Measurements from ENCODE around the gene IL12RB1.
"Not testable (repeated sequence)": the region's sequence is repeated elsewhere in the genome, so short reads cannot be mapped to it uniquely, and the experiment has no call there.

Gene IL12RB1

DNA sequence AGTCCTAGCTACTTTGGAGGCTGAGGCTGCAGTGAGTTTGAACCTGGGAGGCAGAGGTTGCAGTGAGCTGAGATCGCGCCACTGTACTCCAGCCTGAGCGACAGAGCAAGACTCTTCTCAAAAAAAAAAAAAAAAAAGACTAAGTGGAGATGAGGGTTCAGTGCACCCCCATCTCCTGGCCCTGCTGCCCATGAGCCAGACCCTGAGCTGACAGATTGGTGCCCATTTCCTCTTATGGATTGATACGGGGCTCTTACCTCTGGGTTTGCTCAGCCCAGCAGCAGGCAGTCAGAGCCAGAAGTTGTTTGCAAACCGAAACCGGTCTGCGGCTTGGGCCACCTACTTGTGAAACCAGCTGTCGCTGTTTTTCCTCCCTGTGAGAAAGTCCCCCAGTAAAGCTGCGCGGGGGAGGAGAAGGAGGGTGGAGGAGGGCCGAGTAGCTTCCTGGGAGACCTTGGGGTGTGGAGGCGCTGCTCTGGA lies 41.9 kb downstream of the IL12RB1 start:
- DNase-seq, result peak in 1 of 2 experiments; percentile 14

DNA sequence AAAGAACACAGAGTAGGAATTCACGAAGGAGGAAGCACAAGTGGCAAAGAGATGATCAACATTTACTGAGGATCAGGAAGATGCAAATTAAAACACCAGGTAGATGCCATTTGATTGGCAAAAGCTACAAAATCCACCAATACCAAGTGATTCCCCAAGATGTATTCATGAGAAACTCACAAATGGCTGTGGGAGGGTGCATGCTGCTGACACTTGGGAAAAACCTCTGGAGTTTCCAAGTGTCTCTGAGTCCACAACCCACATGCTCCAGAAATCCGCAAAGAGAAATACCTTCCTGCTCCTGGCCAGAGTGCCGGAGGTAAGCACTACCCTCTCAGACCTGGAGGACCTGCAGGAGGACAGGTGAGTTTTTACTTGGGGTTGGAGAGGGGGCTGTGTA lies 43.1 kb downstream of the IL12RB1 start:
- no peak for DNase-seq

DNA sequence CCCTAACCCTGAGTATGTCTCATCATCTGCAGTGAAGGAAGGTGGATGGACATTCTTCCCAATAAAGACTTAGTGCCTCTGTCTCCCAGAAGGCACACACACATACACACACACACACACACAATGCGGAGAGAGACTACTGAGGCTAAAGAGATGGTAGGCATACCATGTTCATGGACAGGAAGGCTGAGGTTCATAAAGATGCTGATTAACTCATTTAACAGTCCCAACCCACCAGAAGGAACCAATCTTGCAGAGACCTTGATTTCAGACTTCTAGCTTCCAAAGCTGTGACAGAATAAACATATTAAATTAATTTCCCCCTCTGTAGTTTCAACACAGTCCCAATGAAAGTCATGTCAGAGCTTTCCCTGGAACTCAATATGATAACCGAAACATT lies 45.7 kb downstream of the IL12RB1 start:
- DNase-seq, result no peak

DNA sequence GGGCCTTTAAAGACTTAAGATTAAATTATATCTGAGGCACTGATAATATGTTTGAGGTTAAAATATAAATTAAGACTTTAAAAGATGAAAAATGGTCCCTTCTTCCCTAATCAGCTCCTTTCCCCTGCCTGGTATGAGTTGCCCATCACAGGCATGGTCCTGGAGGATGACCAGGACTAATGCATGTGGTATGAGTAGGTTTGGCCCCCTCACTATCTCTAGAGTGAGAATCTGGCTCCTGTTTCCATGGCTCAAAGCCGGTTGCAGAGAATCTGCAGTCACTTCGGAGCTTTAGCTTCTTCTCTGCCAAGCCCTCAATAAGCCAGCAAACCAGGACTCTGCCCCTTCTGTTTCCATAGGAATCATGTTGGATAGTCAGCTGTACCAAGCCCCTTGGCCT lies 54.6 kb downstream of the IL12RB1 start:
- DNase-seq, result not testable (repeated sequence)

DNA sequence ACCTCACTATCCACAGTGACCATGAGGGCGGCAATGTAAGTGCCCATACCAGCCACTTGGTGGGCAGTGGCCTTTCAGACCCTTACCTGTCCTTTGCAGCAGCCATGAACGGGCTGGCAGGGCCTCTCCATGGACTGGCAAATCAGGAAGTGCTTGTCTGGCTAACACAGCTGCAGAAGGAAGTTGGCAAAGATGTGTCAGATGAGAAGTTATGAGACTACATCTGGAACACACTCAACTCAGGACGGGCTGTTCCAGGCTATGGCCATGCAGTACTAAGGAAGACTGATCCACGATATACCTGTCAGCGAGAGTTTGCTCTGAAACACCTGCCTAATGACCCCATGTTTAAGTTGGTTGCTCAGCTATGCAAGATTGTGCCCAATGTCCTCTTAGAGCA lies 55.3 kb downstream of the IL12RB1 start:
- not testable (repeated sequence) for DNase-seq

DNA sequence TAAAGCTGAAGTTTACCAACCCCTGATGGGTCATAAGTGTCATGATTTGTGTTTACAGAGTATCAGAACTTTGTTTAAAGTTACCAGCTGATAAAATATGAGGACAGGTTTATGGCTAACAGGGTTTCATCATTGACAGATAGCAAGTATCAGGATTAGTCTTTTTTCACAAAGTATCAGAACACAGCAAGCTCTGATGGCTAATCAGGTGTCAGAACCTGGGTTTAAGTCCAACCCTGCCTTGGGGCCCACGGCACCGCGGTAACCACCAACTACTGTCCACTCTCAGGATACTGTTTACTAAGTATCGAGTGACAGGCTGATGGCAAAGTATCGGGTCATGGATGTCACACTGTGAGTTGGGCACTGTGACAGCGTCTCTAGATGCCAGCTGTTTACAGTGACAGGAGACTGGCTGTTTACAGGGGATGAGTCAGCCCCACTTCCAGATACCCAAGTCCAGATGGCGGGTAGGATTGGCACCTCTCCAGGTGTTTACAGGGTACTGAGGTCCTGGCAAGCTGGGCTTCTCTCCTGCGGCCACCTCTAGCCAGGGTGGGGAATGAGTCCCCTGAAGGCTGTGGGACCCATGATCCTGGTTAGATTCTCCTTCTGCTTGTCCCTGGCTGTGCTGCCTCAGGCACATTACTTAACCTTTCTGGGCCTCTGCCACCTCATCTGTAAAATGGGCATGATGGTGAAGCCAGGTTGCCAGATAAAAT lies 57.0 kb downstream of the IL12RB1 start:
- DNase-seq, result peak; percentile 32 to 74

DNA sequence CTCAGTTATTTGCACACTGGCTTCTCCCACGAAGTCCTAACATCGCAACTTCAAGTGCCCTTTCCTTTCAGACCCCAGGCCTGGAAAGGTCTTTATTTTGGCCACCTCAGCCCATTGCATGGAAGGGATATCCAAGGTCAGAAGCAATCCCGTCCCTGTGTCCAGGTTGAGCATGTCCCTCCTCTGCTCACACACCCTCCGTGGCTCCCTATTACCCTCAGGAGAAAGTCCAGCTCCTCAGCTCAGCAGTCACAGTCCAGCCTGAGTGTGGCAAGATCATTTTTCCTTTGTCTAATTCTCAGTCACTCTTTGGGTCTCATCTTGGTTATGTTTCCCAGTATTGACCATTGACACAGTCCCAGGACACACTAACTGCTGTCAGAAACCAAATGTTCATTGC lies 59.6 kb downstream of the IL12RB1 start:
- no peak for DNase-seq

DNA sequence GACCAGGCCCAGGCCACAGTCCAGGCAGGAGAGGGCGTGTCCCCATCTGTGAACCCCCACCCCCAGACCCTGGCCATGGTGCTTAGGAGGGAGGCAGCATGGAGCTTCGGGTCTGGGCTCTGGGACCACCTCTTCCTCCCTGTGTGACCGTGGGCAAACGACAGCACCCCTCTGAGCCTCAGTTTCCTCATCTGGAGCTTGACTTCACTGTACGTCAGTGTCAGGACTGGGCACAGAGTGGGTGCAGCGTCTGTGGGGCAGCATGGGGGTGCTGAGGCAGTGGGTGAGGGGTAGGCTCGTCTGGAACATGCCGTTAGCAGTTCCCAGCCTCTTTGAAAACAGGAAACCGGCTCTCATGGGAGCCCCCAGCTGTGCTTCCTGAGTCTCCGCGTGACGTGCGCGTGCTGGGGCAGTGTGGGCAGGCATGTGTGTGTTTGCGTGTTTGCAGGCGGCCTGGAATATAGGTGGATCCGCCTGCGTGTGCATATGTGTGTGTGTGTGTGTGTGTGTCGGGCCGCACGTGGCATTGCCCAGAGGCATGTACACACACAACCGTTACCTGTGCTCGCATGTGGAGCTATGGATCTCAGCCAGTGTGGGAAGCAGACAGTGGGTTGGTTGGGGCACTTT lies 63.0 kb downstream of the IL12RB1 start:
- peak in 1 of 2 experiments; percentile 21 for DNase-seq

DNA sequence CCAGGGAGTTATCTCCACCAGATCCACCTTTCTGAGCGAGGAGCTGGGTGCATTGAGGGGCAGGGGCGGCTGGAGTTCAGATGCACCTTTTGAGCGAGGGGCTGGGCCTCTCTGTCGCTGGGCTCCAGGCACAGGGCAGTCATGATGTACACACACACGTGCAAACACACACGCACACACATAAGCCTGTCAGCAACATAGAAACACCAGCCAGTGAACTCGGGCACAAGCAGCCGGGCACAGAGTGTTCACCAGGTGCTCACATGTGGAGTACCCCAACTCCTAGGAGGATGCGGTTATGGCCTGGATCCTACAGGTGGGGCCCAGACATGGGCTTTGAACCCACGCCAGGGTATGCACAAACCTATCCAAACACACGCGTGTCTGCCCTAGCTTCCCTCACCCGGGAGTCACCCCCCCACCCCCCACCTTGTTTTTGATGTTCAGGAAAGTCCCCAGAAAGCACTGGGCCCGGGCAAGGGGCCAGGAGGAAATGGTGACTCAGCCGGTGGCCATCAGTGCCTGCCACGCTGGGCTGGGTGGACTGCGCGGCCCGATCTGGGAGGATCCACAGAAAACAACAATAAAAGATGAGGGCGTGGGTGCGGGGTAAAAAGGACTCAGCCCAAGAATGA lies 65.5 kb downstream of the IL12RB1 start:
- no peak for DNase-seq

DNA sequence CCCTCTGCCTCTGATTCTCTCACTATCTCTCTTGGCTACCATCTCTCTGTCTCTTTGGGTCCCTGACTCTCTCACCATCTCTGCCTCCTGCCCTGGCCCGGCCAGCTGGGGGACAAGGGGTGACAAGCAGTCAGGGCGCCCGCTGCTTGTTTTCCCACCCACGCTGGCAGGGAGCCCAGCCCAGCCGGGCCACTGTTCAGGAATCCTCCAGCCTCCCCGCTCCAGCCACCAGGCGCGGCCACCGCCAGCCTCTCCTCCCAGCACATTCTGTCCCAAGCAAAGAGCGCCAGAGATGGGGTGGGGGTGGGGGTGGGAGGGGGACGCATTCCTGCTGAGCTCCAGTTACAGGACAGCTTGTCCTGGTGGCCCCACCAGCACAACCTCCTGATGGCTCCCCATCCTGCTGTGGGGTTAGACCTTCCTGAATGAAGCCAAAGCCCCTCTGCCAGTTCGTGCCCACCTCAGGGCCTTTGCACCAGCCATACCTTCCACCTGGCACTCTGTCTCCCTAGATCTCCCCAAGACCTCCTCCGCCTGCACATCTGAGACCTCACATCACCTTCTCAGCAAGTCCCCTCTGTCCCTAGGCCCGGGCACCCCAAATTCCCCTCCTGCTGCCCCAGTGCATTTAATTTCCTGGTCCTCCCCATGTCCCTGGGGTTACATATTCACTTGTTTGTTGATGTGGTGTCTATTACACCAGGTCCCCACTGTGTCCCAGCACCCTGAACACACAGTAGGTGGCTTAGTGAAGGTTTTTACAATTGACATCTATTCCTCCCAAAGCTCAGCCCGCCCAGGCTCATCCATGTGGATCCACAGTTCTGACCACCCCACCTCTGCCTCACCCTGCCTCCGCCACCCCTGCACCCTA lies 66.3 kb downstream of the IL12RB1 start:
- no peak for DNase-seq

DNA sequence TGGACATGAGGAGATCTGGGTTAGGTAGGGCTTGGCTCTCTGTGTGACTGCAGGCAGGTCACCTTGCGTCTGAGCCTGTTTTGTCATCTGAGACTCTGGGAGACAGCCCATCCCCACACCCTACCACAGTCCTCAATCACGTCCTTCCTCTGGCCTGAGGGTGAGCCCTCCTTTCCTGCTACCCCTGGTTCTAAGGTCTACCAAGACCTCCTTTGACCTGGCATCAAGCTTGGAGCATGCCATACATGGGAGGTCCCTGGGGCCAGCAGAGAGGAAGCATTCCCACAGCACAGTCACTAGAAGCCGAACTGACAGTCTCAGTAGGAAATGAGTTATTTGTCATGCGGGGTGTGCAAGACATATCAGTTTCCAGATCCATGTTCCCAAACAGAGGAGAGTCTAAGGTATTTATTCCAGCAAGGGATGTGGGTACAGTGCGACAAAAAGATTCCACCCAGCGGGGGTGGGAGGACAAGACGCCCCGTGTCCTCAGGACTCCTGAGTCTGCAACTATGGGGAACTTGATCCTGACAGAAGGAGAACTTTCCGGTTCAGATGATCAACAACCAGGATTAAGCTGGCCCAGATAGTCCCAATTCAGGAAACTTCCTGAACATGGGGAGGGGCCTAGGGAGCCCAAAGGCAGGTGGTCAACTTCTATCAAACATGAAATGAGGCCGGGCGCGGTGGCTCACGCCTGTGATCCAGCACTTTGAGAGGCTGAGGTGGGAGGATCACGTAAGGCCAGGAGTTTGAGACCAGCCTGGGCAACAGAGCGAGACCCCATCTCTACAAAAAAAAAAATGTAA lies 69.3 kb downstream of the IL12RB1 start:
- DNase-seq, result no peak

DNA sequence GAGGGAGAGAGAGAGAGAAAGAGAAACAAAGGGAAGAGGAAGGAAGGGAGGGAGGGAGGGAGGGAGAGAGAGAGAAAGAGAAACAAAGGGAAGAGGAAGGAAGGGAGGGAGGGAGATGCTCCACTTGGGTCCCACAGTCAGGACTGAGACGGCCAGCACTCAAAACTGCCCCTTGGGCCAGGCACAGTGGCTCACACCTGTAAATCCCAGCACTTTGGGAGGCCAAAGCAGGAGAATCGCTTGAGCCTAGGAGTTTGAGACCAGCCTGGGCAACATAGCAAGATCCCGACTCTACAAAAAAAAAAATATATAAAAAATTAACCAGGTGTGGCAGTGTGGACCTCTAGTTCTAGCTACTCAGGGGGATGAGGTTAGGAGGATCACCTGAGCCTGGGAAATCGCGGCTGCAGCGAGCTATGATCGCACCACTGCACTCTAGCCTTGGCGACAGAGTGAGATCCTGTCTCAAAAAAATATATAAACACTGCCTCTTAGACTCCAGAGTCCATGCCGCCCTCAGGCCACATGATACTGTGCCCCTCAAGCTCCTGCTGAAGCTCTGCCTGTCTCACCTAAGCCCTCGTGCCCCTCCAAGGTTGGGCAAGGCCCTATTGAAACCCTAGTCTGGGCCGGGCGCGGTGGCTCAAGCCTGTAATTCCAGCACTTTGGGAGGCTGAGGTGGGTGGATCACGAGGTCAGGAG lies 70.4 kb downstream of the IL12RB1 start:
- no peak for DNase-seq

DNA sequence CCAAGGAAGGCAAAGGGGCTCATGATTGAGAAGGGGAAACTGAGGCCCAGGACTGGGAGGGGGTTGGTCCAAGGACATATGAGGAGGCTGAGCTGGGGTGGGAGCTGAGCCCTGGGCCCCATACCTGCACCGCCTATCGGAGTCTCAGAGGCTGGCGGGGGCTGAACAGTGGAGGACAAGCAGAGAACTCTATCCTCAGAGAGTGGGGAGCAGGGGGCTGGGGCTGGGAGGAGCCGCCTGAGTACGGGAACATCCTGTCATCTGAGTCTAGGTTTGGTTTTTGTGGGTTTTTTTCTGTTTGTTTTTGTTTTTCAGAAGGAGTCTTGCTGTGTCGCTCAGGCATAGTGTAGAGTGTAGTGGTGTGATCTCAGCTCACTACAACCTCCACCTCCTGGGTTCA lies 72.5 kb downstream of the IL12RB1 start:
- no peak for DNase-seq

DNA sequence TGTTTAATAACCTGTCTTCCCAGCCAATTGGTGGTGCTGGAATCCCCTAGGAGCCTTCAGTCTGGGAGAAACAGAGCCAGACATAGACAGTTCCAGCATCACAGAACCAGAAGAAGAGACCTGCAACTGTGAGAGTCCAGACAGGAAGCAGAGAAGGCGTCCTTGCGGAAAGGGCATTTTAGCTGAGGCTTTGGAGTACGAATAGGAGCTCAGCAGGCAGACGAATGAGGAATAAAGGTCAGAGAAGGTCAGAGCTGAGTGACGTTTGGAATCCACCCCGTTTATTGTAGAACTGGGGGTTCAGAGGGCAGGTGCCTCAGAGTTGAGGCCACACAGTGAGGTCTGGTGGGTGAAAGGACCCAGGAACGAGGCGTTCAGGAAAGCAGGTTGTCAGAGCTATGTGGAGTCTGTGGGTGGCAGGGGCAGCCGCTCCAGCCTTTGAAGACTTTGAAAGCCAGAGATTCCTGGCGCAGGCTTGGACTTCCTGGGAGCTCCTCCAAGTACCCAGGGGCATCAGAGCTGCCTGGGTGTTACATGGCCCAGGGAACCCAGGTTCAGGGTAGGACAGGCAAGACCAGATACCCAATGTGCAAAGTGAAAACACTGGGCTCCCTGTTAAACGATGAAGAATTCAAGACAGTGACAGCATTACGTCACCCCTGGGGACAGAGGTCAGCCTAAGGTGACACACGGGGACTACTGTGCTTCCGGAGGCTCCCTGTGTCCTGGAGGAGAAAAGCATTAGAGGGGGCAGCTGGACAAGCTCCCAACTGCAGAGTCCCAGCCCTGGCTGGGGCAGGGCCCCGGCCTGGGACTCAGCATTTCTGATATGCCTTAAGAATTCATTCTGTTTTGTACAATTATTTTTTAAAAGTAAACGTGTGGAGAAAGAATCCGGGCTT lies 73.3 kb downstream of the IL12RB1 start:
- no peak for DNase-seq

DNA sequence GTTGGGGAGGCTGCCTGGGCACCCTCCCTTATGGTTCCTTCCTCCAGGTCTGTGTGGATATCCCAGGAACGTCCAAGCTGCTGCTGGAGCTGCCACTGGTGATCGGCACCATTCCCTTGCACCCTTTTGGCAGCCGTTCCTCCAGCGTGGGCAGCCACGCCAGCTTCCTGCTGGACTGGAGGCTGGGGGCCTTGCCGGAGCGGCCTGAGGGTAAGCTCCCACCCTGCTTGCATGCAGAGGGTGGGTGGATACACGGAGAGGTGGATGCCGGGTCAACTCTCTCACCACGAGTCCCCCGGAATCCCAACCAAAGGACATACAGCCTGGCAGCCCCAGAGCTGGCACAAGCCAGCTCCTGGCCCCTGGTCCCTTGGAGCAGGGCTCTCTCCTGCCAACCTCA lies 76.6 kb downstream of the IL12RB1 start:
- DNase-seq, result no peak

DNA sequence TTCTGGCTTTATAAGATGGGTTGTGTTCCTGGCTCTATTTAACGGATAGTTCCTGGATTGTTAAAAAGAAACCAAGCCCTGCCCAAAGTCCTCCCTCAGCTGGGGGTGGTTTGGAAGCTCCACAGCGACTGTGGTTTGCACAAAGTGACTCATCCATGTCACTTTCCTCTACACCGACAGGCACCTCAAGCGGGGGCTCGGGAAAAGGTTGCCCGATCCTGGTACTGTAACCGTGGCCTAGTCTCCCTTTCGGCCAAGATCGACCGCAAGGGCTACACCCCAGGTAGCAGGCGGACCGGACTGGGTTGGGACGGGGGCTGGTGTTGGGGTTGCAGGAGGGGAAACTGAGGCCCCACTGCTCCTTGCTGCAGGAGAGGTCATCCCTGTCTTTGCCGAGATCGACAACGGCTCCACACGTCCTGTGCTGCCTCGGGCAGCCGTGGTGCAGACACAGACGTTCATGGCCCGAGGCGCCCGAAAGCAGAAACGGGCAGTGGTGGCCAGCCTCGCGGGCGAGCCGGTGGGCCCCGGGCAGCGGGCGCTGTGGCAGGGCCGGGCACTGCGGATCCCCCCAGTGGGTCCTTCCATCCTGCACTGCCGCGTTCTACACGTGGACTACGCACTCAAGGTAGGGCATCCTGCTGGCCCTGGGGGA lies 77.2 kb downstream of the IL12RB1 start:
- no peak for DNase-seq

All from NCI-H2081 (cell line).